ENCODE measurements around the gene ARHGAP28. TPM values are rescaled to one million over a fixed set of nuclear protein-coding genes. Genes with fewer than 3 reads are reported as not detected.

ARHGAP28 gene
- total and polyA plus RNA-seq, 10 of the 15 experiments (the other 5 are each of a cell fraction or from before 2014, with no cell fraction given): not detected

- Histone ChIP-seq H3K4me3 (no peak overlapping the region), H3K27ac (ENCODE audit: control insufficient read depth, insufficient read depth) (no peak overlapping the region), H3K9me3 (replicated peaks; ENCODE audit: control insufficient read depth, insufficient read depth, low read length) (no peaks in the 10 kb centered on the region), H3K9ac (ENCODE audit: control insufficient read depth, insufficient read depth, low read length) (no peak overlapping the region), H3K4me1 (ENCODE audit: control insufficient read depth, insufficient read depth, low read length) (no peaks in the 10 kb centered on the region), H3K27me3 (replicated peaks in 1 of 2; ENCODE audit: control insufficient read depth in 2 of 2, insufficient read depth in 2 of 2, low read length in 1 of 2) (no peaks in the 10 kb centered on the region), H3K79me2 (ENCODE audit: control insufficient read depth, insufficient read depth, low read length) (no peaks in the 10 kb centered on the region), H4K20me1 (ENCODE audit: control insufficient read depth, insufficient read depth) (no peaks in the 10 kb centered on the region), H2AFZ (ENCODE audit: control insufficient read depth, low read depth, low read length) (no peak overlapping the region), H3K4me2 (ENCODE audit: control insufficient read depth, insufficient read depth) (no peak overlapping the region), H3K36me3 (ENCODE audit: control insufficient read depth in 2 of 2, insufficient read depth in 2 of 2, low read length in 1 of 2) (no peaks in the 10 kb centered on the region)
- RAD21 ChIA-PET (ENCODE audit: unreplicated experiment): no interaction called here
- CTCF ChIA-PET: no interaction called here
- no TSS peak for BruUV-seq (replicated peaks)
- intact Hi-C loops (cut with micrococcal nuclease; ENCODE audit: unreplicated experiment): no loop called here
- POLR2A ChIA-PET: no interaction called here
- in situ Hi-C loops (cut with MboI): no loop called here
- DNase-seq (ENCODE audit: low read depth, low spot score) (no peak), ATAC-seq (no peak), FAIRE-seq (no peak)
- TF ChIP-seq SUZ12 (IDR thresholded peaks at IDR 0.05; ENCODE audit: unreplicated experiment) (no peak), IRF3 (IDR thresholded peaks at IDR 0.05) (no peak), E4F1 (IDR thresholded peaks at IDR 0.05; ENCODE audit: borderline replicate concordance, partially characterized antibody) (no peak), PAX8 (IDR thresholded peaks at IDR 0.05) (no peak), ATF7 (IDR thresholded peaks at IDR 0.05; ENCODE audit: low read depth) (no peak), ZSCAN29 (IDR thresholded peaks at IDR 0.05) (no peak)
- SMC1A ChIA-PET (ENCODE audit: uncharacterized antibody, unreplicated experiment): no interaction called here
- 28% methylated on average over 3 of the region's 3 CpGs for WGBS (ENCODE audit: insufficient coverage, insufficient replicate concordance, low lambda C conversion rate, missing lambda C conversion rate)
Observed at GRCh38 chr18:6842081-6842480, 112.6 kb downstream of the ARHGAP28 start.
